Subcutaneous adipose tissue (tissue), 4 donors: Measurements from ENCODE around the gene CD8B. TPM values are rescaled to one million over a fixed set of nuclear protein-coding genes. Genes with fewer than 3 reads are reported as not detected.

ENCODE experiments used
- CTCF ChIP-seq: fragments of 450-650 bp; IDR thresholded peaks from one replicate; pipeline ENCODE4 v1.5.1; 2016; ENCODE audit warnings: low read depth, mild to moderate bottlenecking, control low read depth, antibody characterized with exemption, moderate library complexity
- total RNA-seq, 4 donors: library from RNA; depleted of rRNA; stranded (reverse); fragments of >200 nt; gene quantifications; one replicate each; pipeline ENCODE4 v1.1.0, GENCODE V29; 2016

CD8B gene
- total RNA-seq, 4 donors from 2014 or later: 0.88 to 3.9 TPM; not detected in 2

DNA sequence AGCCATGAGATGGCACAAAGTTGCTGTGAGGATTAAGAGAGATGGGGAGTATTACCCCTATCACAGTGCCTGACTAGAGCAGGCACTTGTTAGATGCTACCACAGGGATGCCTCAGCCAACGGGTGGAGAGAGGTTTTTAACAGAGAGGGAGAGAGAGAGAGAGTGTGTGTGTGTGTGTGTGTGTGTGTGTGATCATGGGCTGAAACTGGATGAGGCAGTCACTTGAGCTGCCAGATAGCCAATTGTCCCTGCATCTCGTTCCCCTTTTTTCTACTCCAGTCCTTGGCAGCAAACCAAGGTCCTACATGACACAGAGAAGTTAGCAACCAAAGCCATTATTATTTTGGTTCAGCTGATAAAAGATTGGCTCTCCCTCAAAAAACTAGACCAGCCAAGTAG lies 74.0 kb downstream of the CD8B start:
- TF ChIP-seq CTCF: no peak

GRCh38 chr2:86786001-86786536 lies 75.6 kb downstream of the CD8B start:
- no peak for TF ChIP-seq CTCF

GRCh38 chr2:86785456-86785855 lies 76.2 kb downstream of the CD8B start:
- no peak for TF ChIP-seq CTCF

DNA sequence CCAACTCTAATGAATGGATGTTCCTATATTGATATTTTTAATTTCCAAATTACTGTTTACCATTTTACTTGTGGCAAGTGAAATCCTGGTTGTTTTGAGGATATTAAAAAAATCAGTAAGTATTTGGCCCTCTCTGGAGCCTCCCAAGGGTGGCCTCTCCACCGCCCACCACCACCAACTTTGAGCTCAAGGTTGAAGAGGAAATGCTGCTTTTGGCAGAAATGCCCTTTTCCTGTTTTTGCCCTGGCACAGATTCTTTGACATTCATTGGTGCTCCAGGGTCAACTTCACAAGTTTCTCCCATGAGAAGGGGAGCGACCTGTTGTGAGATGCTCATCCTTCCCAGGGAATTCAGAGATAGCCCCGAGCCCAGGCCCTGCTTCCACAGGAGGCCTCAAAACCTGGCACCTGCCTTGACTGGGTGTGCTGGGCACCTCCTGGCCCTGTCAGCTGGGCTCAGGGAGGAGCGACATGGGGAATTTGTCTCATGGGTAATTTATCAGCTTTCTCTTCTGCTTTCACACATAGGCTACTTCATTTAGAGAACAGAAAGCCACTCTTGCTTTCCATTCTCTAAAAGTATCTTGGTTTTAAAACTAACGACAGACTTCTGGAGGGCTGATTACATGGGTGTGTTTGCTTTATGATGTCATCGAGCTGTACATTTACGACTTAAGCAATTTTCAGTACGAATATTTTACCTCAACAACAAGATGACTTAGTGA lies 77.9 kb downstream of the CD8B start:
- no peak for TF ChIP-seq CTCF

GRCh38 chr2:86782748-86783147 lies 78.9 kb downstream of the CD8B start:
- TF ChIP-seq CTCF: no peak

GRCh38 chr2:86781363-86781762 lies 80.3 kb downstream of the CD8B start:
- no peak for TF ChIP-seq CTCF

DNA sequence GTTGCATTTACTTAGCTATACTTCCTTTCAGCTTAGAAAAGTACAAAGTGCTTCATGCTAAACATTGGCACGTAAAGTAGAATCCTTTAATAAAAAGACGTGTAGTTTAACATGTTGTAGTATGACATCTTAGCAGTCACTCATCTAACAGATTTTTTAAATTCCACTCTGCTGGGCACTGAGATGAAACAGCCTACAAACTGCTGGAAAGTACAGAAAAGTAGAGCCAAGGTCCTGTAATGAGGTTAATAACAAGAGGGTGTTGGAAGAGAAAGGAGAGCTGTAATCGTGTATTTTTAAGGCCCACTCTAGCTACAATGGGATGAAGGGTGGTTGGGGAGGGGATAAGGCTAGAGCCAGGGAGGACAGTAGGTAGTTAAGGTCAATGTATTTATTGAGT lies 81.7 kb downstream of the CD8B start:
- TF ChIP-seq CTCF: no peak
